PC-9 (cell line): ENCODE data around the gene NAP1L5. TPM values are rescaled to one million over a fixed set of nuclear protein-coding genes. Genes with fewer than 3 reads are reported as not detected.

Source experiments
- BruUV-seq: library from RNA; stranded (reverse); fragments of 400-500 nt; replicated peaks from 2 replicates; lab custom pipeline; 2021; lab: Mats Ljungman, UMichigan
- CTCF ChIA-PET: fragments of 300-600 bp; sonication (Branson Sonifier 250); formaldehyde crosslinking; loops from one replicate; lab custom pipeline; 2022; ENCODE audit warnings: antibody characterized with exemption; lab: Charles Lee
- POLR2A ChIA-PET: fragments of 300-600 bp; sonication (Branson Sonifier 250); formaldehyde crosslinking; loops from one replicate; lab custom pipeline; 2022; ENCODE audit warnings: antibody characterized with exemption; ENCODE audit not compliant: unreplicated experiment; lab: Charles Lee
- DNase-seq, 2 experiments: peaks; one replicate each; pipeline versions ENCODE4 v3.0.0 to v3.0.0-alpha.2; 2015 to 2022; ENCODE audit warnings: mixed read lengths in 1 of 2
- H2AFZ ChIP-seq: fragments of 200-600 bp; sonication (generic); 2 replicates; pipeline ENCODE4 v1.8.1; 2017; ENCODE audit warnings: antibody characterized with exemption
- H3F3A ChIP-seq: fragments of 200-600 bp; sonication (generic); 2 replicates; pipeline ENCODE4 v1.8.1; 2017; ENCODE audit warnings: antibody characterized with exemption, mild to moderate bottlenecking, low read depth; ENCODE audit not compliant: insufficient read depth
- H3K27ac ChIP-seq: fragments of 200-600 bp; sonication (generic); 2 replicates; pipeline ENCODE4 v1.6.1; 2016; ENCODE audit warnings: mixed run types
- H3K27me3 ChIP-seq: fragments of 200-600 bp; sonication (generic); 2 replicates; pipeline ENCODE4 v1.6.1; 2016; ENCODE audit warnings: low read depth, mixed run types; ENCODE audit not compliant: insufficient read depth
- H3K36me3 ChIP-seq: fragments of 200-600 bp; sonication (generic); 2 replicates; pipeline ENCODE4 v1.6.1; 2016; ENCODE audit warnings: low read depth, mixed run types
- H3K4me1 ChIP-seq: fragments of 200-600 bp; sonication (generic); replicated peaks from 2 replicates; pipeline ENCODE4 v1.6.1; 2016; ENCODE audit warnings: mixed run types; ENCODE audit not compliant: insufficient read depth
- H3K4me2 ChIP-seq: fragments of 200-600 bp; sonication (generic); 2 replicates; pipeline ENCODE4 v1.6.1; 2017; ENCODE audit warnings: mixed run types
- H3K4me3 ChIP-seq: fragments of 200-600 bp; sonication (generic); 2 replicates; pipeline ENCODE4 v1.6.1; 2016; ENCODE audit warnings: mixed run types
- H3K79me2 ChIP-seq: fragments of 200-600 bp; sonication (generic); 2 replicates; pipeline ENCODE4 v1.6.1; 2017; ENCODE audit warnings: low read depth, mixed run types
- H3K9me2 ChIP-seq: fragments of 200-600 bp; sonication (generic); 2 replicates; pipeline ENCODE4 v1.8.1; 2017; ENCODE audit warnings: mild to moderate bottlenecking; ENCODE audit not compliant: insufficient read depth
- H3K9me3 ChIP-seq: fragments of 200-600 bp; sonication (generic); 2 replicates; pipeline ENCODE4 v1.8.1; 2016; ENCODE audit warnings: low read depth; ENCODE audit not compliant: insufficient read depth
- H4K20me1 ChIP-seq: fragments of 200-600 bp; sonication (generic); 2 replicates; pipeline ENCODE4 v1.8.1; 2017; ENCODE audit not compliant: insufficient read depth
- CTCF ChIP-seq: fragments of 200-600 bp; sonication (generic); conservative IDR thresholded peaks from 2 replicates; pipeline ENCODE4 v1.6.1; 2017; ENCODE audit warnings: mixed run types, antibody characterized with exemption, mild to moderate bottlenecking, moderate library complexity
- EZH2 ChIP-seq: fragments of 200-600 bp; sonication (generic); IDR thresholded peaks from 2 replicates; pipeline ENCODE4 v1.8.0; 2017; ENCODE audit warnings: antibody characterized with exemption, low read depth
- intact Hi-C: fragments of 100-400 bp; cut with micrococcal nuclease; formaldehyde crosslinking; loops from one replicate; pipeline ENCODE4 v1.10.0; 2022; ENCODE audit not compliant: unreplicated experiment
- total RNA-seq: library from RNA; stranded (reverse); gene quantifications from 2 replicates; pipeline ENCODE4 v1.2.3, GENCODE V29; 2021

NAP1L5 gene
- total RNA-seq, 1 experiment from 2014 or later: 0.37 TPM

DNA sequence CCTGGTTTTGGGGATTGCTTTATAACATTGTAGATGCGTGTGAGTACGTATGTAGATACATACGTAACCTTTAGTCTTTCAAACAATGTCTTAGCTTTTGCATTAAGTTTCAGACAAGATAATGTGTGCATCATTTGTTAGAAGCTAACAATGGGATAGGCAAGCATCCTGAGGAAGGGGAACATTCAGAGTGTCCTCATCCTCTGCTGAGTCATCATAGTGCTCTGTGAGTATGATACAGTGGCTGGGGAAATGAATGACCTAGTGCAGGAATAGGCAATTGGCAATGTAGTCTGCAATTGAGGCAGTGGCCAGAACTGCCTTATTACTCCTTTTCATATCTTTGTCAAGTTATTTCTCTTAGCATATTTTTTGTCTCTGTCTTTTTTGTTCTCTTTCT lies 7.3 kb downstream of the NAP1L5 start:
- Histone ChIP-seq H3K4me3 (no peak overlapping the region), H2AFZ (no peak overlapping the region), H3K27ac (no peak overlapping the region), H3K27me3 (no peaks in the 10 kb centered on the region), H3K9me2 (no peaks in the 10 kb centered on the region), H3K36me3 (no peaks in the 10 kb centered on the region), H3K4me2 (no peak overlapping the region), H3F3A (no peaks in the 10 kb centered on the region), H4K20me1 (no peaks in the 10 kb centered on the region), H3K4me1 (no peaks in the 10 kb centered on the region), H3K9me3 (no peaks in the 10 kb centered on the region), H3K79me2 (no peaks in the 10 kb centered on the region)
- no TSS peak for BruUV-seq
- CTCF ChIA-PET: no interaction called here
- TF ChIP-seq EZH2: no peak
- no peak for DNase-seq
- intact Hi-C loops: no loop called here
- POLR2A ChIA-PET: no interaction called here

- no peaks in the 10 kb centered on the region for H3K79me2 ChIP-seq
- intact Hi-C loops: no loop called here
- H2AFZ ChIP-seq: no peak overlapping the region
- H3K36me3 ChIP-seq: no peaks in the 10 kb centered on the region
- no peaks in the 10 kb centered on the region for H4K20me1 ChIP-seq
- H3F3A ChIP-seq: no peaks in the 10 kb centered on the region
- no peaks in the 10 kb centered on the region for H3K27me3 ChIP-seq
- BruUV-seq: no TSS peak
- no peaks in the 10 kb centered on the region for H3K4me1 ChIP-seq
- DNase-seq: no peak
- no peak overlapping the region for H3K27ac ChIP-seq
- no peak overlapping the region for H3K4me2 ChIP-seq
- ChIA-PET POLR2A (no interaction called here), CTCF (no interaction called here)
- TF ChIP-seq CTCF (no peak), EZH2 (no peak)
- no peaks in the 10 kb centered on the region for H3K9me2 ChIP-seq
- no peak overlapping the region for H3K4me3 ChIP-seq
- no peaks in the 10 kb centered on the region for H3K9me3 ChIP-seq
Measured at GRCh38 chr4:88681209-88681608, 16.4 kb downstream of the NAP1L5 start.

DNA sequence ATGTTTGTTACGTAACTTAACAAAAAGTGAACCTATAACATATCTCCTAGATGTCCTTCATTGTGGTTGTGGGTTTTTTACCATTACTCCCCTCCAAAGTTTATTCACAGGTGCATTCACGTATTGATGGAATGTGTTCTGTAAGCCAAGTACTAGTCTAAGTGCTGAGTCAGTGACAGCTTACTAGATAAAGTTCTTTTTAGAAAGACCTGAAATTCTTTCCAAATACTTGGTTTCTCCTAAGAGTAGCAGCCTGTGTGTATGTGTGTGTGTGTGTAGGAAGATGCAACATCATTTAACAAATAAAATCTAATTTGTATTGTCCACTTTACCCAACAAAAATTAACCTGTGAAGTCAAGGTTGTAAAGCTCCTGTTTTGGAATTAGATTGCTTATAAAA lies 22.1 kb downstream of the NAP1L5 start:
- no peak overlapping the region for H2AFZ ChIP-seq
- H3K9me3 ChIP-seq: no peaks in the 10 kb centered on the region
- H3K27me3 ChIP-seq: no peaks in the 10 kb centered on the region
- TF ChIP-seq EZH2 (no peak), CTCF (no peak)
- POLR2A ChIA-PET: no interaction called here
- H3K9me2 ChIP-seq: no peaks in the 10 kb centered on the region
- no peaks in the 10 kb centered on the region for H3F3A ChIP-seq
- no TSS peak for BruUV-seq
- H4K20me1 ChIP-seq: no peaks in the 10 kb centered on the region
- no peaks in the 10 kb centered on the region for H3K4me1 ChIP-seq
- intact Hi-C loops: loop anchor here (10.0 kb wide), 1 partner anchor 349 kb away; no protein-coding TSS in a partner anchor
- CTCF ChIA-PET: no interaction called here
- DNase-seq: no peak
- H3K79me2 ChIP-seq: no peaks in the 10 kb centered on the region
- no peak overlapping the region for H3K4me2 ChIP-seq
- no peak overlapping the region for H3K4me3 ChIP-seq
- no peak overlapping the region for H3K27ac ChIP-seq
- no peaks in the 10 kb centered on the region for H3K36me3 ChIP-seq

DNA sequence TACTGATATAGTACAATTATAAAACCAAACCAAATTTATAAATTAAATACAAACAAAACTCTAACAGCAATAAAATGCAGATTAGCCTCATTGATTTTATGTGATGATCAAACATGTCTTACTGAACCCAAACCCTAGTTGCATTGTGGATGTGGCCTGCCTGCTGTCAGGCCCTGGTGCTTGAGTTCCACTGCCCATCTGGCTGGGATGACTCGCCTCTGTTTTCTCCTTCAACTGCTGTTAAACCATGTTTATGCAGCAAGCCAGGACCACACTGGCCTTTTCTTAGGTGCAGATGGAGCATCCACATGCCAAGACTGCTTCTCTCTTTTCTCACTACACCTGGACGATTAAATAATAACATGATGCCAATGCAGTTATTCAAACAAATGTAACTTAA lies 22.6 kb downstream of the NAP1L5 start:
- ChIA-PET POLR2A (no interaction called here), CTCF (no interaction called here)
- DNase-seq: no peak
- H3K9me3 ChIP-seq: no peaks in the 10 kb centered on the region
- H3K4me3 ChIP-seq: no peak overlapping the region
- H3K36me3 ChIP-seq: no peaks in the 10 kb centered on the region
- H3K27me3 ChIP-seq: no peaks in the 10 kb centered on the region
- intact Hi-C loops: loop anchor here (10.0 kb wide), 1 partner anchor 350 kb away; no protein-coding TSS in a partner anchor
- H3K4me2 ChIP-seq: no peak overlapping the region
- TF ChIP-seq EZH2 (no peak), CTCF (no peak)
- H4K20me1 ChIP-seq: no peaks in the 10 kb centered on the region
- no TSS peak for BruUV-seq
- no peaks in the 10 kb centered on the region for H3K79me2 ChIP-seq
- no peaks in the 10 kb centered on the region for H3K9me2 ChIP-seq
- no peaks in the 10 kb centered on the region for H3F3A ChIP-seq
- no peak overlapping the region for H3K27ac ChIP-seq
- no peak overlapping the region for H2AFZ ChIP-seq
- no peaks in the 10 kb centered on the region for H3K4me1 ChIP-seq
